ENCODE results near the gene SSR1. TPM values are rescaled to one million over a fixed set of nuclear protein-coding genes. Genes with fewer than 3 reads are reported as not detected.
A peak's percentile ranks its signal among the peaks of the same experiment; 100 is the strongest.

SSR1 gene
- total and polyA plus RNA-seq, 9 of the 15 experiments (the other 6 are each of a cell fraction or from before 2014, with no cell fraction given) = 87.7 to 220 (median 144) TPM

GRCh38 chr6:7325750-7326149, 12.8 kb upstream of the SSR1 start:
- FAIRE-seq = no peak
- H3K4me3 ChIP-seq = no peak overlapping the region
- no peak for TF ChIP-seq CREB3L1 (IDR thresholded peaks at IDR 0.05; ENCODE audit: borderline replicate concordance, low read depth)
- no peak for TF ChIP-seq RNF2 (IDR thresholded peaks at IDR 0.05)
- TF ChIP-seq, protein P1, sequence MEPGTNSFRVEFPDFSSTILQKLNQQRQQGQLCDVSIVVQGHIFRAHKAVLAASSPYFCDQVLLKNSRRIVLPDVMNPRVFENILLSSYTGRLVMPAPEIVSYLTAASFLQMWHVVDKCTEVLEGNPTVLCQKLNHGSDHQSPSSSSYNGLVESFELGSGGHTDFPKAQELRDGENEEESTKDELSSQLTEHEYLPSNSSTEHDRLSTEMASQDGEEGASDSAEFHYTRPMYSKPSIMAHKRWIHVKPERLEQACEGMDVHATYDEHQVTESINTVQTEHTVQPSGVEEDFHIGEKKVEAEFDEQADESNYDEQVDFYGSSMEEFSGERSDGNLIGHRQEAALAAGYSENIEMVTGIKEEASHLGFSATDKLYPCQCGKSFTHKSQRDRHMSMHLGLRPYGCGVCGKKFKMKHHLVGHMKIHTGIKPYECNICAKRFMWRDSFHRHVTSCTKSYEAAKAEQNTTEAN (CRISPR knock-in tag; IDR thresholded peaks at IDR 0.05) = no peak
- TF ChIP-seq, protein P2, sequence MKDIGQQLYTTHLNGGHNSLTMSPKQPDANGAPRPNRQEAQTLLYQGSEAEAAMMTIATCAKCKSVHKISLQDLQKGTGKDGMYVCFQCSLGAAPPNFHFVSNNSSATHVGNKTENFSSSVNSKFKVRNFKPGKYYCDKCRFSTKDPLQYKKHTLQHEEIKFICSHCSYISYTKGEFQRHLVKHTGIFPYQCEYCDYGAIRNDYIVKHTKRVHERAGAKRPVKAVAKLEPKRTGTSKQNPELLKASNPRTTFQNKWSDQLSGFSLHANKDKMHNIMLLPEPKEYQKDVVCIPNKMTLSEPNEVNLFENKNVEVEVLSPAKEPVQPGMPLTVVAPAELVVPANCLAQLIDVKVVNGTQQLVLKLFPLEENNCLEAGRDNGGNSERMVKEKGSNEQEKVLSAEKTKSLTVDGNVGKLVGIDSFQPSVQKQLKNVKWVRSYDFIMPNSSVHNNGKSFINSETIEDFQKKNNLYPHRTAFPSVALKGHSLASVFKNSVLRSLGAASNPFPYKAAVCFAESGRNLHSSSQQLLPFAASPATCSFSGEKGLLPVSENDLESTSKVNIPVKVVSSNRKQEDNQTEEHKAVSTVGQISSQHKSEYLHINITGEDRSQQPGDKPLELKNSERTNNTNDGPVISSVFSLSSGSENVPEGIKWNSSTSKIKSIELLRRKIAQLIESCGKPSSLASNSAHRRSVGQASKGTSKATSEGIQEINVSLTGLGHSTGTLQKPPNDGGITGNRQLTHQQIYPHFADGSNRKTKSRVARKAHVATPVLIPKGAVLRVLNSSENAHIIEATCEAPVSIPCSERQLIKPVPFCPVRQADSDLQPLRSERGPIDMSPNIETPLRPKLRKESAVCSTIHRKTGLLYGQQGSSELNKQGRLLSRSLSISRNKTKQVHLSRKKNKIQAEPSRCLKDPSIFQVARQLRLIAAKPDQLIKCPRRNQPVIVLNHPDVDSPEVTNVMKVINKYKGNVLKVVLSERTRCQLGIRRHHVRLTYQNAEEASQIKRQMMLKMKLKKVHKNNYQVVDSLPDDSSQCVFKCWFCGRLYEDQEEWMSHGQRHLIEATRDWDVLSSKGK (CRISPR knock-in tag; IDR thresholded peaks at IDR 0.05) = no peak
- no peak for TF ChIP-seq MXI1 (IDR thresholded peaks at IDR 0.05; ENCODE audit: low read depth, low read length)
- TF ChIP-seq, protein P3, sequence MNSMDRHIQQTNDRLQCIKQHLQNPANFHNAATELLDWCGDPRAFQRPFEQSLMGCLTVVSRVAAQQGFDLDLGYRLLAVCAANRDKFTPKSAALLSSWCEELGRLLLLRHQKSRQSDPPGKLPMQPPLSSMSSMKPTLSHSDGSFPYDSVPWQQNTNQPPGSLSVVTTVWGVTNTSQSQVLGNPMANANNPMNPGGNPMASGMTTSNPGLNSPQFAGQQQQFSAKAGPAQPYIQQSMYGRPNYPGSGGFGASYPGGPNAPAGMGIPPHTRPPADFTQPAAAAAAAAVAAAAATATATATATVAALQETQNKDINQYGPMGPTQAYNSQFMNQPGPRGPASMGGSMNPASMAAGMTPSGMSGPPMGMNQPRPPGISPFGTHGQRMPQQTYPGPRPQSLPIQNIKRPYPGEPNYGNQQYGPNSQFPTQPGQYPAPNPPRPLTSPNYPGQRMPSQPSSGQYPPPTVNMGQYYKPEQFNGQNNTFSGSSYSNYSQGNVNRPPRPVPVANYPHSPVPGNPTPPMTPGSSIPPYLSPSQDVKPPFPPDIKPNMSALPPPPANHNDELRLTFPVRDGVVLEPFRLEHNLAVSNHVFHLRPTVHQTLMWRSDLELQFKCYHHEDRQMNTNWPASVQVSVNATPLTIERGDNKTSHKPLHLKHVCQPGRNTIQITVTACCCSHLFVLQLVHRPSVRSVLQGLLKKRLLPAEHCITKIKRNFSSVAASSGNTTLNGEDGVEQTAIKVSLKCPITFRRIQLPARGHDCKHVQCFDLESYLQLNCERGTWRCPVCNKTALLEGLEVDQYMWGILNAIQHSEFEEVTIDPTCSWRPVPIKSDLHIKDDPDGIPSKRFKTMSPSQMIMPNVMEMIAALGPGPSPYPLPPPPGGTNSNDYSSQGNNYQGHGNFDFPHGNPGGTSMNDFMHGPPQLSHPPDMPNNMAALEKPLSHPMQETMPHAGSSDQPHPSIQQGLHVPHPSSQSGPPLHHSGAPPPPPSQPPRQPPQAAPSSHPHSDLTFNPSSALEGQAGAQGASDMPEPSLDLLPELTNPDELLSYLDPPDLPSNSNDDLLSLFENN (IDR thresholded peaks at IDR 0.05; ENCODE audit: low read depth in 2 of 2, low read length in 2 of 2) = no peak
- TF ChIP-seq, protein P4, sequence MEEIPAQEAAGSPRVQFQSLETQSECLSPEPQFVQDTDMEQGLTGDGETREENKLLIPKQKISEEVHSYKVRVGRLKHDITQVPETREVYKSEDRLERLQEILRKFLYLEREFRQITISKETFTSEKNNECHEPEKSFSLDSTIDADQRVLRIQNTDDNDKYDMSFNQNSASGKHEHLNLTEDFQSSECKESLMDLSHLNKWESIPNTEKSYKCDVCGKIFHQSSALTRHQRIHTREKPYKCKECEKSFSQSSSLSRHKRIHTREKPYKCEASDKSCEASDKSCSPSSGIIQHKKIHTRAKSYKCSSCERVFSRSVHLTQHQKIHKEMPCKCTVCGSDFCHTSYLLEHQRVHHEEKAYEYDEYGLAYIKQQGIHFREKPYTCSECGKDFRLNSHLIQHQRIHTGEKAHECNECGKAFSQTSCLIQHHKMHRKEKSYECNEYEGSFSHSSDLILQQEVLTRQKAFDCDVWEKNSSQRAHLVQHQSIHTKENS (CRISPR knock-in tag; IDR thresholded peaks at IDR 0.05) = no peak
- no peak for TF ChIP-seq ZNF778 (CRISPR knock-in tag; IDR thresholded peaks at IDR 0.05)
- TF ChIP-seq CHCHD3 (CRISPR knock-in tag; IDR thresholded peaks at IDR 0.05) = no peak
- TF ChIP-seq ZNF134 (CRISPR knock-in tag; conservative IDR thresholded peaks at IDR 0.05) = no peak

More at GRCh38 chr6:7325750-7326149, 12.8 kb upstream of the SSR1 start:
- Histone ChIP-seq H3K4me1 (replicated peaks in 1 of 2; ENCODE audit: control insufficient read depth in 2 of 2, insufficient read depth in 2 of 2, low read length in 2 of 2) (peaks cover 0 to 7% of the 10 kb centered on the region in 2 experiments; a peak in 2 of 5 replicates), H3K27me3 (ENCODE audit: control insufficient read depth in 2 of 2, insufficient read depth in 2 of 2, low read length in 2 of 2) (peaks cover 4 to 7% of the 10 kb centered on the region in 2 experiments; a peak in 3 of 5 replicates), H2AFZ (ENCODE audit: low read depth, low read length) (no peak overlapping the region), H3K9ac (ENCODE audit: insufficient read depth in 1 of 2, low read depth in 2 of 2, low read length in 2 of 2) (no peak overlapping the region), H3K79me2 (ENCODE audit: control insufficient read depth, insufficient read depth, low read length) (no peaks in the 10 kb centered on the region), H3K4me2 (ENCODE audit: insufficient read depth, low read length) (no peak overlapping the region), H3K27ac (ENCODE audit: extremely low read depth, low read depth, low read length) (no peak overlapping the region), H3K9me3 (replicated peaks; ENCODE audit: control insufficient read depth, insufficient read depth, low read depth, low read length) (no peaks in the 10 kb centered on the region), H3K9me1 (ENCODE audit: control insufficient read depth, insufficient read depth, low read length) (no peaks in the 10 kb centered on the region), H4K20me1 (replicated peaks; ENCODE audit: control insufficient read depth, insufficient read depth, low read length) (no peaks in the 10 kb centered on the region), H3K36me3 (ENCODE audit: control insufficient read depth, insufficient read depth, low read length) (no peaks in the 10 kb centered on the region)
- ChIA-PET POLR2A (interaction anchor here (0.8 to 1.4 kb wide), 4 partner anchors 10 to 40 kb away, joined by 3 to 4 read pairs (median 3); no protein-coding TSS in a partner anchor), CTCF (ENCODE audit: low intra/inter-chr PET ratio) (no interaction called here)
- no peak for DNase-seq (ENCODE audit: extremely low read depth in 1 of 4, low spot score in 3 of 4)
- ATAC-seq = peak; percentile 58; the same call in 2 of the 3 replicates
- BruUV-seq (replicated peaks) = no TSS peak
- intact Hi-C loops (cut with micrococcal nuclease) = no loop called here
- WGBS (ENCODE audit: insufficient coverage, low coverage, missing lambda C conversion rate) = 22% methylated on average over 3 of the region's 3 CpGs
- in situ Hi-C loops (cut with MboI) = no loop called here
